Lower lobe of right lung (tissue), 2 donors: ENCODE data around the gene DCTN2. TPM values are rescaled to one million over a fixed set of nuclear protein-coding genes. Genes with fewer than 3 reads are reported as not detected.
"Not testable (repeated sequence)": the region's sequence is repeated elsewhere in the genome, so short reads cannot be mapped to it uniquely, and the experiment has no call there.

ENCODE experiments used
- ATAC-seq, 2 donors: fragments of 200-7000 bp; cut with Tn5 transposase; one replicate each; pipeline ENCODE4 v1.9.1; 2020 to 2022; ENCODE audit warnings: mild to moderate bottlenecking in 2 of 2, moderate library complexity in 2 of 2
- DNase-seq: peaks from one replicate; pipeline ENCODE4 v3.0.0-alpha.2; 2020
- H3K27ac ChIP-seq: fragments of 200-600 bp; one replicate; pipeline ENCODE4 v1.8.0; 2022
- H3K27me3 ChIP-seq: fragments of 200-600 bp; one replicate; pipeline ENCODE4 v1.8.0; 2022; ENCODE audit warnings: low read depth
- H3K36me3 ChIP-seq: fragments of 200-600 bp; one replicate; pipeline ENCODE4 v1.8.0; 2022; ENCODE audit warnings: mild to moderate bottlenecking
- H3K4me1 ChIP-seq: fragments of 200-600 bp; one replicate; pipeline ENCODE4 v1.8.0; 2022
- H3K4me3 ChIP-seq: fragments of 200-600 bp; one replicate; pipeline ENCODE4 v1.8.0; 2022; ENCODE audit warnings: mild to moderate bottlenecking
- H3K9me3 ChIP-seq: fragments of 200-600 bp; one replicate; pipeline ENCODE4 v1.8.0; 2022
- intact Hi-C: fragments of 100-400 bp; cut with DNase I; formaldehyde crosslinking; loops from one replicate; pipeline ENCODE4 v1.11.0; 2022
- total RNA-seq: library from RNA; stranded (reverse); fragmentation: NEBNext Ultra II Directional; extraction: Animal tissue kit (Norgen Biotek cat#: 25700); gene quantifications from one replicate; pipeline ENCODE4 v1.2.1, GENCODE V29; 2021
- TF ChIP-seq, protein P1 (sequence below): fragments of 200-600 bp; IDR thresholded peaks from one replicate; pipeline ENCODE4 v1.8.0; 2022; ENCODE audit warnings: antibody characterized with exemption, mild to moderate bottlenecking
- donor health status: DM: no; HTN: yes; CAD: no; lungs with severe emphysema.

DCTN2 gene
- total RNA-seq, 1 donor from 2014 or later = 88.3 TPM

DNA sequence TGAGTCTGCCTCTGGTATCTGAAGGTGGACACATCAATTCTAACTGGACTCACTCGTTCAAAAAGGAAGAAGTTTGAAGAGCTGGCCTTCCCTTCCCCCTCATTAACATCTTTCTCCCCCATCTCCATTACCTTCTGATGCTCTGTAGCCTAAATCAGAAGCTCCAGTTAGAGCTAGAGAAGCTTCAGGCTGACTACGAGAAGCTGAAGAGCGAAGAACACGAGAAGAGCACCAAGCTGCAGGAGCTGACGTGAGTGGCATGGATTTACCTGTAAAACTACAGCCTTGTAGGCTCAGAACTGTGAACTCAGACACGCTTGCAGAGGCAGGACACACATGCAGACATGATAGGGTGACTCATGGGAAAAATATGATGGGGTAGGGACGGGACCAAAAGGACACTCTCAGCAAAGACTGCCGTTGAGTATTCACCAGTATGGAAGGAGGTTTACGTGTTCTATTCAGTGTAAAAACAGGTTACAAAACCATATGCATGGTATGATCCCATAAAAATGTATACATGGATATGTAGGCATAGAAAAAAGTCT, 29.7 kb upstream of the DCTN2 start:
- H3K4me1 ChIP-seq = no peaks in the 10 kb centered on the region
- no peak overlapping the region for H3K4me3 ChIP-seq
- no peak overlapping the region for H3K27ac ChIP-seq
- ATAC-seq (no peak), DNase-seq (no peak)
- H3K9me3 ChIP-seq = no peaks in the 10 kb centered on the region
- no peaks in the 10 kb centered on the region for H3K36me3 ChIP-seq
- TF ChIP-seq, protein P1, sequence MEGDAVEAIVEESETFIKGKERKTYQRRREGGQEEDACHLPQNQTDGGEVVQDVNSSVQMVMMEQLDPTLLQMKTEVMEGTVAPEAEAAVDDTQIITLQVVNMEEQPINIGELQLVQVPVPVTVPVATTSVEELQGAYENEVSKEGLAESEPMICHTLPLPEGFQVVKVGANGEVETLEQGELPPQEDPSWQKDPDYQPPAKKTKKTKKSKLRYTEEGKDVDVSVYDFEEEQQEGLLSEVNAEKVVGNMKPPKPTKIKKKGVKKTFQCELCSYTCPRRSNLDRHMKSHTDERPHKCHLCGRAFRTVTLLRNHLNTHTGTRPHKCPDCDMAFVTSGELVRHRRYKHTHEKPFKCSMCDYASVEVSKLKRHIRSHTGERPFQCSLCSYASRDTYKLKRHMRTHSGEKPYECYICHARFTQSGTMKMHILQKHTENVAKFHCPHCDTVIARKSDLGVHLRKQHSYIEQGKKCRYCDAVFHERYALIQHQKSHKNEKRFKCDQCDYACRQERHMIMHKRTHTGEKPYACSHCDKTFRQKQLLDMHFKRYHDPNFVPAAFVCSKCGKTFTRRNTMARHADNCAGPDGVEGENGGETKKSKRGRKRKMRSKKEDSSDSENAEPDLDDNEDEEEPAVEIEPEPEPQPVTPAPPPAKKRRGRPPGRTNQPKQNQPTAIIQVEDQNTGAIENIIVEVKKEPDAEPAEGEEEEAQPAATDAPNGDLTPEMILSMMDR = no peak
- intact Hi-C loops = no loop called here
- H3K27me3 ChIP-seq = no peaks in the 10 kb centered on the region

DNA sequence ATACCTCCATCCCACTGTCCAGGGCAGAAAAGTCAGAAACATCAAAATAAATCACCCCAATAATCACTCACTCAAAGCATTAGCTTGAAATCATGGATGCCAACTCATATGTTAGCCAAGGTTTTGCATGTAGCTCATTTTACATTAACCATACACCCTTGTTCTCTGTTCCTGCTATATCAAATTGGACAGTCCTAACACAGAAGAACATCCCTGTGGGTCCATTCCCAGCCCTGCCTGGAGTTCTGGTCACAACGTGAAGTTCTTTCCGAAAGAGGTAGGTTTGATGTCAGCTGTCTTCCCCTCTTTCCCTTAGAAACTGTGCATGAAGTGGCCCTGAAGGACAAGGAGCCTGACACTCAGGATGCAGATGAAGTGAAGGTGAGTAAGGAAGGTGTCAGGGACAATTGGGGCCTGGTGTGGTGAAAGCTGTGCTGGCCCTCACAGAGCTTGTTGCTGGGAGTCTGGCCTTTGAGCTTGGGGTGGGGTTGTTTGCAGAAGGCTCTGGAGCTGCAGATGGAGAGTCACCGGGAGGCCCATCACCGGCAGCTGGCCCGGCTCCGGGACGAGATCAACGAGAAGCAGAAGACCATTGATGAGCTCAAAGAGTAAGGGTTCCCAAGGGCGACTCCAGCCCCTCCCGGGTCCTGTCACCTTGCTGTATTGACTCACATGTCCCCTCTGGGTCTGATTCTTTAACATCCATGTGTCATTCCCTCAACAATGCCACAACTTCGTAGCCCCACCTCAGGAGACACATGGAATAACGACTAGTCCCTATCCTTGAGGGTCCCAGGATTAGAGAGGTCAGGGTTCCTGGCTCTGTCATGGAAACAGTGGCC, 29.0 kb upstream of the DCTN2 start:
- H3K27ac ChIP-seq = no peak overlapping the region
- TF ChIP-seq, protein P1 = no peak
- no peak overlapping the region for H3K4me3 ChIP-seq
- no peaks in the 10 kb centered on the region for H3K36me3 ChIP-seq
- DNase-seq (no peak), ATAC-seq (no peak)
- H3K4me1 ChIP-seq = no peaks in the 10 kb centered on the region
- intact Hi-C loops = no loop called here
- no peaks in the 10 kb centered on the region for H3K9me3 ChIP-seq
- H3K27me3 ChIP-seq = no peaks in the 10 kb centered on the region

DNA sequence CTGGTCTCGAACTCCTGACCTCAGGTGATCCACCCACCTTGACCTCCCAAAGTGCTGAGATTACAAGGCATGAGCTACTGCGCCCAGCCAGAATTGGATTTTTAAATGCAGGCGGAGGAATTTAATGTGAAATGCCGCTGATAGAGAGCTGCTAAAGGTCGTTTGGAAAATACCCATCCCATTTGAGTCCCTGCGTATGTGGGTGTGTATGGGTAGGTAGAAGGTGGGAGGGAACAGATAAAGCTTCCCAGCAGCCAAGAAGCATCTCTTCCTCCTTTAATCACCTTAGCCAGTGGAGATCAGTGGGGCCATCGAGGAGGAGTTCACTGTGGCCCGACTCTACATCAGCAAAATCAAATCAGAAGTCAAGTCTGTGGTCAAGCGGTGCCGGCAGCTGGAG, 27.8 kb upstream of the DCTN2 start:
- no peak for ATAC-seq
- Histone ChIP-seq H3K4me3 (no peak overlapping the region), H3K9me3 (no peaks in the 10 kb centered on the region), H3K4me1 (no peaks in the 10 kb centered on the region), H3K36me3 (no peaks in the 10 kb centered on the region), H3K27ac (no peak overlapping the region), H3K27me3 (no peaks in the 10 kb centered on the region)
- TF ChIP-seq, protein P1 = no peak
- intact Hi-C loops = no loop called here
- DNase-seq = no peak

DNA sequence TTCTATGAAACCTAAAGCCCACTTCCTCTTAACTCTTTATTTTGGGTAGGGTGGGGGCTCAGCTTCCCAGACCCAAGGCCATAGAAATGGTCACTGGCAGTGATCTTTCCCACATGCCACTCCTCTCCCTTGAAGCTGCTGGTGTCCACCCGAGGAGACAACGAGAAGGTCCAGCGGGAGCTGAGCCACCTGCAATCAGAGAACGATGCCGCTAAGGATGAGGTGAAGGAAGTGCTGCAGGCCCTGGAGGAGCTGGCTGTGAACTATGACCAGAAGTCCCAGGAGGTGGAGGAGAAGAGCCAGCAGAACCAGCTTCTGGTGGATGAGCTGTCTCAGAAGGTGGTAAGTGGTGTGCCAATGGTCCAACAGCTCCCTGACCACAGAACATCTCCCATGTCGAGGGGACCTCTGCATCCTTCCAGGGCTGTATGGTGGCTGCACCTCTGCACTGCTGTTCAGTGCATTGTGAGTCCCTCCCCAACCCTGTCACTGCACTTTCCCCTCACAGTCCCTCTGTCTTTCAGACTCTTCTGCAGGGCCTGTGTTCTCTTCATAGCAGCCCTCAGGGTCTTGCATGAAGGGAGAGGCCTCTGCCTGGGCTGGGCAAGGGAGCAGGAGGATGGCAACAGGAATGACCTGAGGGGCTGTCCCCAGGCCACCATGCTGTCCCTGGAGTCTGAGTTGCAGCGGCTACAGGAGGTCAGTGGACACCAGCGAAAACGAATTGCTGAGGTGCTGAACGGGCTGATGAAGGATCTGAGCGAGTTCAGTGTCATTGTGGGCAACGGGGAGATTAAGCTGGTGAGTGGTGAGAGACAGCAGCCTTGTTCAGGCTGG, 25.2 kb upstream of the DCTN2 start:
- no peak overlapping the region for H3K4me3 ChIP-seq
- TF ChIP-seq, protein P1 = no peak
- ATAC-seq = no peak
- no peaks in the 10 kb centered on the region for H3K27me3 ChIP-seq
- intact Hi-C loops = no loop called here
- DNase-seq = no peak
- no peaks in the 10 kb centered on the region for H3K36me3 ChIP-seq
- H3K9me3 ChIP-seq = no peaks in the 10 kb centered on the region
- H3K27ac ChIP-seq = no peak overlapping the region
- H3K4me1 ChIP-seq = no peaks in the 10 kb centered on the region

DNA sequence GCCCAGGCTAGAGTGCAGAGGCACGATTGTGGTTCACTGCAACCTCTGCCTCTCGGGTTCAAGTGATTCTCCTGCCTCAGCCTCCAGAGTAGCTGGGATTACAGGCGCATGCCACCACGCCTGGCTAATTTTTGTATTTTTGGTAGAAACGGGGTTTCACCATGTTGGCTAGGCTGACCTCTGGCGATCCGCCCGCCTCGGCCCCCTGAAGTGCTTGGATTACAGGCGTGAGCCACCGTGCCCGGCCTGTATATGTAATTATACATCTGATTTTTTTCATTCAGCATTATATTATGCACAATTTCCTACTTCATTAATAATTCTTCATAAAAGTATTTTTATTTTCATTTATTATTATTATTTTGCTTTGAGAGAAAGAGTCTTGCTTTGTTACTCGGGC, 23.4 kb upstream of the DCTN2 start:
- H3K27ac ChIP-seq, H3K4me3 ChIP-seq, DNase-seq, H3K36me3 ChIP-seq, H3K9me3 ChIP-seq, intact Hi-C loops, H3K27me3 ChIP-seq, H3K4me1 ChIP-seq, ATAC-seq: not testable (repeated sequence)

DNA sequence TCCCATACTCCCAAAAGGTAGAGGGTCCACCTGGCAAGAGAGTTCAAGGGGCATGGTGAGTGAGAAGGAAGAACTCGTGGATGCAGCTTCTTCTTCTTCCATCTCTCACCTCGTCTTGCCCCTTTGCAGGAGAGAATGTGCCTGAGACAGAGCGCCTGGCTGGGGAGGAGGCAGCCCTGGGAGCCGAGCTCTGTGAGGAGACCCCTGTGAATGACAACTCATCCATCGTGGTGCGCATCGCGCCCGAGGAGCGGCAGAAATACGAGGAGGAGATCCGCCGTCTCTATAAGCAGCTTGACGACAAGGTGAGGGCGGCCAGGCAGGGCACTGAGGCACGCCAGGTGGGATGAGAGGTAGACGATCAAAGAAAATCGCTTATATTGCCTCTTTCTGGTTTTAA, 22.9 kb upstream of the DCTN2 start:
- H3K9me3 ChIP-seq = no peaks in the 10 kb centered on the region
- H3K4me1 ChIP-seq = no peaks in the 10 kb centered on the region
- H3K27ac ChIP-seq = no peak overlapping the region
- no peaks in the 10 kb centered on the region for H3K36me3 ChIP-seq
- ATAC-seq = no peak
- DNase-seq = no peak
- no peaks in the 10 kb centered on the region for H3K27me3 ChIP-seq
- no peak overlapping the region for H3K4me3 ChIP-seq
- intact Hi-C loops = no loop called here
- TF ChIP-seq, protein P1 = no peak
